ENCODE results near the gene FOXC2.

DNA sequence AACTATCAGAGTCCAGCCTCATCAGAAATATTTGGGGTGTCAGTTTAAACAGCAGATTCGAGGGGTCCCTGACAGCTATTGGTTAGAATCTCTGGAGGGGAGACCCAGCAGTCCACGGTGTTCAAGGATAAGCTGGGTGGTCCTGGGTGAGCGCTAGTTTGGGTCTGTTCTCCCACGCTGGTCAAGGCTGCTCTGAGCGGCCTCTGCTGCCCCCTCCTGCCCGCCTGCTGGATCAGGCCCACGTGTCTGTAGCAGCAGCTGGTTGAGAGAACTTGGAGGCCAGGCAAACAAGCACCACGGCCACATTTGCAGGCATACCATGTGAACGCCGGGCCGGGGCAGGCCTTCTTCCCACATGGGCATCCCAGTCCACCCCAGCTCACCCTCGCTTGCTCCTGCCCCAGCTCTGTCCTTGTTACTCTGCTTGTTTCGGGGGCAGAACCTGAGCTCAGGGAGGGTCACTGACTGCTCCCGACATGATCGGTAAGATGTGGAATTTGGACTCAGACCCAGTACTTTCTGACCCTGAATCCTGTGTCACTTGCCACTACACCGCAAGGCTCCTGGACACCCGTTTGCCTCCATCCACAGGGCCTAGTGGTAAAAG lies 48.9 kb upstream of the FOXC2 start:
- TF ChIP-seq ZNF121 (CRISPR knock-in tag; IDR thresholded peaks at IDR 0.05) = 0 out of 2 replicates have a peak, but pooled peaks have one; percentile 28
- TF ChIP-seq ZNF224 (CRISPR knock-in tag; IDR thresholded peaks at IDR 0.05) = no peak
- peak; percentile 96 for TF ChIP-seq CTCF (CRISPR knock-in tag; IDR thresholded peaks at IDR 0.05)
- TF ChIP-seq POLR2AphosphoS5 (IDR thresholded peaks at IDR 0.05; ENCODE audit: low read depth, low read length) = no peak
- no peak for TF ChIP-seq TARDBP (CRISPR knock-in tag; IDR thresholded peaks at IDR 0.05)
- TF ChIP-seq, protein P1, sequence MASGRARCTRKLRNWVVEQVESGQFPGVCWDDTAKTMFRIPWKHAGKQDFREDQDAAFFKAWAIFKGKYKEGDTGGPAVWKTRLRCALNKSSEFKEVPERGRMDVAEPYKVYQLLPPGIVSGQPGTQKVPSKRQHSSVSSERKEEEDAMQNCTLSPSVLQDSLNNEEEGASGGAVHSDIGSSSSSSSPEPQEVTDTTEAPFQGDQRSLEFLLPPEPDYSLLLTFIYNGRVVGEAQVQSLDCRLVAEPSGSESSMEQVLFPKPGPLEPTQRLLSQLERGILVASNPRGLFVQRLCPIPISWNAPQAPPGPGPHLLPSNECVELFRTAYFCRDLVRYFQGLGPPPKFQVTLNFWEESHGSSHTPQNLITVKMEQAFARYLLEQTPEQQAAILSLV (CRISPR knock-in tag; IDR thresholded peaks at IDR 0.05; ENCODE audit: borderline replicate concordance) = no peak
